Mucosa of descending colon (tissue), 3 donors: ENCODE results near the gene ZNF629. TPM values are rescaled to one million over a fixed set of nuclear protein-coding genes. Genes with fewer than 3 reads are reported as not detected.

Experiments
- ATAC-seq: fragments of 200-7000 bp; cut with Tn5 transposase; one replicate; pipeline ENCODE4 v1.9.1; 2020; ENCODE audit warnings: mild to moderate bottlenecking, moderate library complexity
- DNase-seq, 3 donors: peaks; one replicate each; pipeline ENCODE4 v3.0.0-alpha.2; 2020
- H3K36me3 ChIP-seq: fragments of 200-600 bp; one replicate; pipeline ENCODE4 v1.8.0; 2021; ENCODE audit warnings: low read depth, mild to moderate bottlenecking
- H3K4me1 ChIP-seq: fragments of 200-600 bp; one replicate; pipeline ENCODE4 v1.8.0; 2021; ENCODE audit warnings: low read depth, mild to moderate bottlenecking
- H3K4me3 ChIP-seq: fragments of 200-600 bp; one replicate; pipeline ENCODE4 v1.8.0; 2021; ENCODE audit warnings: mild to moderate bottlenecking
- H3K9me3 ChIP-seq: fragments of 200-600 bp; one replicate; pipeline ENCODE4 v1.8.0; 2021; ENCODE audit warnings: mild to moderate bottlenecking
- CTCF ChIP-seq: fragments of 200-600 bp; IDR thresholded peaks from one replicate; pipeline ENCODE4 v1.8.0; 2022; ENCODE audit warnings: antibody characterized with exemption, mild to moderate bottlenecking
- intact Hi-C, 2 donors: fragments of 100-400 bp; cut with DNase I in 1 of 2; cut with micrococcal nuclease in 1 of 2; formaldehyde crosslinking; loops; one replicate each; pipeline versions ENCODE4 v1.11.0 to v1.11.1; 2022; cut with DNase I, micrococcal nuclease
- total RNA-seq, 3 donors: library from RNA; stranded (reverse); fragmentation: NEBNext Ultra II Directional in 2 of 3; extraction: Animal tissue kit (Norgen Biotek cat#: 25700) in 2 of 3; gene quantifications; one replicate each; pipeline versions ENCODE4 v1.2.1 to v1.2.4, GENCODE V29; 2021 to 2023
- donor health status: DM: no; HTN: no; CAD: no; lungs with moderate emphysema.
- donor health status: DM: no; HTN: no; CAD: no.
- donor health status: DM: no; HTN: yes; CAD: no.

The ZNF629 gene
- total RNA-seq, 3 donors from 2014 or later = 13.4 to 14.9 (median 14.6) TPM

GRCh38 chr16:30767767-30768465 lies 19.1 kb downstream of the ZNF629 start:
- ATAC-seq (peak; percentile 31), DNase-seq (peak in 1 of 3 donors; percentile 20)
- intact Hi-C loops = no loop called here
- H3K9me3 ChIP-seq = no peaks in the 10 kb centered on the region
- H3K4me3 ChIP-seq = no peak overlapping the region
- TF ChIP-seq CTCF = no peak
- H3K4me1 ChIP-seq = peaks cover 5% of the 10 kb centered on the region
- peaks cover 30% of the 10 kb centered on the region for H3K36me3 ChIP-seq

- Histone ChIP-seq H3K4me3 (no peak overlapping the region), H3K9me3 (no peaks in the 10 kb centered on the region), H3K36me3 (peaks cover 33% of the 10 kb centered on the region), H3K4me1 (peaks cover 10% of the 10 kb centered on the region)
- intact Hi-C loops = no loop called here
- no peak for DNase-seq
- no peak for TF ChIP-seq CTCF
- no peak for ATAC-seq
These were observed 20.1 kb downstream of the ZNF629 start for GRCh38 chr16:30766933-30767284.

- peaks cover 29% of the 10 kb centered on the region for H3K36me3 ChIP-seq
- no peak for TF ChIP-seq CTCF
- intact Hi-C loops = no loop called here
- no peak overlapping the region for H3K4me3 ChIP-seq
- ATAC-seq (no peak), DNase-seq (peak in 1 of 3 donors; percentile 24)
- H3K9me3 ChIP-seq = no peaks in the 10 kb centered on the region
- peaks cover 10% of the 10 kb centered on the region for H3K4me1 ChIP-seq
These were observed 20.6 kb downstream of the ZNF629 start for GRCh38 chr16:30766206-30766932.

GRCh38 chr16:30764816-30765465 lies 22.1 kb downstream of the ZNF629 start:
- H3K36me3 ChIP-seq = peaks cover 29% of the 10 kb centered on the region
- peaks cover 20% of the 10 kb centered on the region for H3K4me1 ChIP-seq
- H3K4me3 ChIP-seq = no peak overlapping the region
- no peak for TF ChIP-seq CTCF
- no peaks in the 10 kb centered on the region for H3K9me3 ChIP-seq
- intact Hi-C loops = no loop called here
- DNase-seq (peak in 1 of 3 donors; percentile 16), ATAC-seq (no peak)

- TF ChIP-seq CTCF = no peak
- Histone ChIP-seq H3K4me1 (peaks cover 20% of the 10 kb centered on the region), H3K36me3 (peaks cover 25% of the 10 kb centered on the region), H3K9me3 (no peaks in the 10 kb centered on the region), H3K4me3 (no peak overlapping the region)
- no peak for ATAC-seq
- peak in 2 of 3 donors; percentile 23 to 33 for DNase-seq
- intact Hi-C loops = no loop called here
These were observed 22.9 kb downstream of the ZNF629 start for GRCh38 chr16:30764086-30764485.
